HepG2 (cell line): Measurements from ENCODE around the gene CARHSP1. TPM values are rescaled to one million over a fixed set of nuclear protein-coding genes. Genes with fewer than 3 reads are reported as not detected.

Experiments
- CENPX ChIP-seq: sonication (generic); formaldehyde crosslinking; IDR thresholded peaks from 2 replicates; pipeline ENCODE4 v1.9.0; 2021; ENCODE audit warnings: mild to moderate bottlenecking, missing genetic modification reagents, moderate library complexity
- DNMT1 ChIP-seq: sonication (generic); formaldehyde crosslinking; IDR thresholded peaks from 2 replicates; pipeline ENCODE4 v1.5.1; 2020; ENCODE audit warnings: mild to moderate bottlenecking, missing genetic modification reagents
- GABPB1 ChIP-seq: IDR thresholded peaks from 2 replicates; pipeline ENCODE4 v1.6.1; 2016; ENCODE audit warnings: mild to moderate bottlenecking, missing genetic modification reagents, moderate library complexity, missing compliant biosample characterization
- GFI1 ChIP-seq: sonication (generic); formaldehyde crosslinking; IDR thresholded peaks from 2 replicates; pipeline ENCODE4 v1.5.0; 2020; ENCODE audit warnings: missing genetic modification reagents, mild to moderate bottlenecking, borderline replicate concordance
- GPBP1L1 ChIP-seq: sonication (generic); formaldehyde crosslinking; IDR thresholded peaks from 2 replicates; pipeline ENCODE4 v1.5.0; 2020; ENCODE audit warnings: mild to moderate bottlenecking, missing genetic modification reagents
- HNF1B ChIP-seq: sonication (generic); formaldehyde crosslinking; IDR thresholded peaks from 2 replicates; pipeline ENCODE4 v1.5.1; 2020; ENCODE audit warnings: mild to moderate bottlenecking, moderate library complexity, missing genetic modification reagents
- IKZF1 ChIP-seq: fragments of 450-650 bp; IDR thresholded peaks from 2 replicates; pipeline ENCODE4 v1.7.1; 2016
- KDM1A ChIP-seq: IDR thresholded peaks from 2 replicates; pipeline ENCODE4 v1.6.1; 2016; ENCODE audit warnings: missing compliant biosample characterization
- MAFK ChIP-seq, 2 experiments: IDR thresholded peaks in 1 of 2; conservative IDR thresholded peaks in 1 of 2; 2 replicates each; pipeline ENCODE4 v1.6.1; 2011; ENCODE audit warnings: improper control_type of control experiment in 2 of 2, low read length in 2 of 2
- MEF2D ChIP-seq: sonication (generic); formaldehyde crosslinking; IDR thresholded peaks from 2 replicates; pipeline ENCODE4 v1.5.1; 2020; ENCODE audit warnings: mild to moderate bottlenecking, missing genetic modification reagents
- NFIB ChIP-seq: sonication (generic); formaldehyde crosslinking; IDR thresholded peaks from 2 replicates; pipeline ENCODE4 v1.9.0; 2021; ENCODE audit warnings: missing genetic modification reagents, mild to moderate bottlenecking, borderline replicate concordance
- PITX1 ChIP-seq: sonication (generic); formaldehyde crosslinking; IDR thresholded peaks from 2 replicates; pipeline ENCODE4 v1.5.1; 2020; ENCODE audit warnings: mild to moderate bottlenecking, missing genetic modification reagents
- SAFB2 ChIP-seq: sonication (generic); formaldehyde crosslinking; IDR thresholded peaks from 2 replicates; pipeline ENCODE4 v1.5.1; 2020; ENCODE audit warnings: missing genetic modification reagents, low read depth, mild to moderate bottlenecking, borderline replicate concordance
- SALL2 ChIP-seq: sonication (generic); formaldehyde crosslinking; IDR thresholded peaks from 2 replicates; pipeline ENCODE4 v1.8.1; 2023; ENCODE audit warnings: mild to moderate bottlenecking, missing genetic modification reagents, inconsistent platforms
- SAP130 ChIP-seq: IDR thresholded peaks from 2 replicates; pipeline ENCODE4 v1.6.1; 2016; ENCODE audit warnings: low read depth
- SP140L ChIP-seq: sonication (generic); formaldehyde crosslinking; IDR thresholded peaks from 2 replicates; pipeline ENCODE4 v1.4.0; 2020; ENCODE audit warnings: missing genetic modification reagents, borderline replicate concordance
- SRSF1 ChIP-seq: fragments of 200-400 bp; formaldehyde crosslinking; optimal IDR thresholded peaks from 2 replicates; pipeline ENCODE3; 2017; ENCODE audit warnings: mild to moderate bottlenecking, low read depth, low read length, moderate library complexity
- ZFY ChIP-seq: sonication (generic); formaldehyde crosslinking; IDR thresholded peaks from 2 replicates; pipeline ENCODE4 v1.4.0; 2020; ENCODE audit warnings: missing genetic modification reagents
- ZNF264 ChIP-seq: sonication (generic); formaldehyde crosslinking; IDR thresholded peaks from 2 replicates; pipeline ENCODE4 v1.4.0; 2020; ENCODE audit warnings: missing genetic modification reagents
- ZNF274 ChIP-seq: sonication (generic); formaldehyde crosslinking; IDR thresholded peaks from 2 replicates; pipeline ENCODE4 v1.5.1; 2020; ENCODE audit warnings: mild to moderate bottlenecking, missing genetic modification reagents
- ZNF3 ChIP-seq: IDR thresholded peaks from 2 replicates; pipeline ENCODE4 v1.7.0; 2017; ENCODE audit warnings: inconsistent platforms
- ZNF589 ChIP-seq: sonication (generic); formaldehyde crosslinking; conservative IDR thresholded peaks from 2 replicates; pipeline ENCODE4 v1.8.0; 2022; ENCODE audit warnings: mild to moderate bottlenecking, moderate library complexity, missing genetic modification reagents
- ZNF644 ChIP-seq: IDR thresholded peaks from 2 replicates; pipeline ENCODE4 v1.6.1; 2016; ENCODE audit warnings: low read depth
- ZNF674 ChIP-seq: sonication (generic); formaldehyde crosslinking; IDR thresholded peaks from 2 replicates; pipeline ENCODE4 v1.5.0; 2020; ENCODE audit warnings: low read depth, mild to moderate bottlenecking, missing genetic modification reagents
- ZNF775 ChIP-seq: sonication (generic); formaldehyde crosslinking; IDR thresholded peaks from 2 replicates; pipeline ENCODE4 v1.4.0; 2020; ENCODE audit warnings: missing genetic modification reagents, mild to moderate bottlenecking, moderate library complexity, borderline replicate concordance
- ZNF776 ChIP-seq: sonication (generic); formaldehyde crosslinking; IDR thresholded peaks from 2 replicates; pipeline ENCODE4 v1.4.0; 2020; ENCODE audit warnings: mild to moderate bottlenecking, missing genetic modification reagents
- ZNF788 ChIP-seq: sonication (generic); formaldehyde crosslinking; IDR thresholded peaks from 2 replicates; pipeline ENCODE4 v1.5.0; 2020; ENCODE audit warnings: mild to moderate bottlenecking, missing genetic modification reagents, borderline replicate concordance
- polyA plus RNA-seq, 8 experiments: library from polyadenylated mRNA; depleted of rRNA in 3 of 8; stranded (reverse) in 7 of 8; unstranded in 1 of 8; fragments of >200 nt; fragmentation: Illumina TruSeq in 4 of 8; extraction: Trizol in 4 of 8; gene quantifications; 2 replicates each; pipeline versions ENCODE4 v1.2.1 to v1.2.3, GENCODE V29; 2011 to 2016; ENCODE audit warnings: low read depth in 4 of 8, missing spikeins in 1 of 8, mixed read lengths in 1 of 8; ENCODE audit not compliant: insufficient read depth in 1 of 8
- total RNA-seq, 5 experiments: library from RNA; depleted of rRNA; stranded (reverse); fragments of >200 nt; fragmentation: Illumina TruSeq; extraction: Trizol; gene quantifications; 2 replicates each; pipeline ENCODE4 v1.2.3, GENCODE V29; 2016; ENCODE audit warnings: low read depth in 1 of 5
- TF ChIP-seq, protein P1 (sequence below): sonication (generic); formaldehyde crosslinking; IDR thresholded peaks from 2 replicates; pipeline ENCODE4 v1.5.0; 2020; ENCODE audit warnings: missing genetic modification reagents

The CARHSP1 gene
- total and polyA plus RNA-seq, 2 of the 13 experiments (the other 11 are each of a cell fraction or from before 2014, with no cell fraction given) = 173 to 345 TPM

DNA sequence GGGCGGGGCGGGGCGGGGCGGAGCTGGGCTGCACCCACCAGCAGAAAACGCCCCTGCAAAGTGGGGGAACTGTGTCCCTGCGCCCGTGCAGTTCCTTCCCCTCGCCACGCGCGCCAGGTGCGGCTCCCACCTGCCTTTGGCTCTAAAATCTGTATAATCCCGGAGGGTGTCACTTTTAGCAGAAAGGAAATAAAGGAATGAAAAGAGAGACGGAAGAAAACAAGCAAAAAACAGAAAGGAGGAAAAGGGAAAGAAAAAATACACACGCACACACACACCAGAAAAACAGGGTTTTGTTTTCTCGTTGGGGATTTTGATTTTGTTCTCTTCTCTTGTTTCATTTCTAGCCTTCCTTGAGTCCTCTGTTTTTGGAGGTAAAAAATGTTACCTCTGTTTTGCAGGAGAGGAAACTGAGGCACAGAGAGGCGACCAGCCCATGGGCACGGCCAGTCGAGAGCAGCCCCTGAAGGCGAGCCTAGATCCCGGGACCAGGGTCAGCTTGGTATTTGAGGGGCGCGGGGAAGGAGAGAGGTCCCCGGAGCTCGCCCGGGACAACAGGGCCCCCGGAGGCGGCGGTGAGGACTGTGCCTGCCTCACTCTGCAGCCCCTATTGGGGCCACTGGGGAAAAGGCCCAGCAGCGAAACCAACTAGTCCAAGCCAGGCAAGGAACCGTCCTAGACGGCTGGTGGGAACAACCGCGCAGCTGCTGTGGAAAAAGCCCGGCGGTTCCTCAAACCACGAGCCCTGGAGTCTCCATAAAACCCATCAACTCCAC is 594 bp upstream of the CARHSP1 start (continued):
- TF ChIP-seq ZNF788 (CRISPR knock-in tag) = no peak; the same call in 1 of the 2 replicates
- TF ChIP-seq GPBP1L1 (CRISPR knock-in tag) = no peak
- no peak for TF ChIP-seq KDM1A (CRISPR knock-in tag)
- no peak for TF ChIP-seq IKZF1
- TF ChIP-seq, protein P1, sequence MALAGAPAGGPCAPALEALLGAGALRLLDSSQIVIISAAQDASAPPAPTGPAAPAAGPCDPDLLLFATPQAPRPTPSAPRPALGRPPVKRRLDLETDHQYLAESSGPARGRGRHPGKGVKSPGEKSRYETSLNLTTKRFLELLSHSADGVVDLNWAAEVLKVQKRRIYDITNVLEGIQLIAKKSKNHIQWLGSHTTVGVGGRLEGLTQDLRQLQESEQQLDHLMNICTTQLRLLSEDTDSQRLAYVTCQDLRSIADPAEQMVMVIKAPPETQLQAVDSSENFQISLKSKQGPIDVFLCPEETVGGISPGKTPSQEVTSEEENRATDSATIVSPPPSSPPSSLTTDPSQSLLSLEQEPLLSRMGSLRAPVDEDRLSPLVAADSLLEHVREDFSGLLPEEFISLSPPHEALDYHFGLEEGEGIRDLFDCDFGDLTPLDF (CRISPR knock-in tag) = peak; percentile 76; the same call in 1 of the 2 replicates
- peak; percentile 53 for TF ChIP-seq ZFY (CRISPR knock-in tag)
- 0 out of 2 replicates have a peak, but pooled peaks have one; percentile 66 for TF ChIP-seq DNMT1
- no peak for TF ChIP-seq ZNF776 (CRISPR knock-in tag)
- TF ChIP-seq CENPX (CRISPR knock-in tag) = no peak
- TF ChIP-seq ZNF264 = peak; percentile 75
- TF ChIP-seq MEF2D = no peak
- TF ChIP-seq GFI1 = no peak
- no peak; the same call in 1 of the 2 replicates for TF ChIP-seq HNF1B (CRISPR knock-in tag)
- peak; percentile 55 for TF ChIP-seq GABPB1
- TF ChIP-seq ZNF3 (CRISPR knock-in tag) = no peak
- peak; percentile 39; the same call in 1 of the 2 replicates for TF ChIP-seq ZNF274 (CRISPR knock-in tag)
- TF ChIP-seq SAP130 = peak; percentile 81
- no peak for TF ChIP-seq ZNF644 (CRISPR knock-in tag)
- TF ChIP-seq ZNF674 (CRISPR knock-in tag) = no peak
- TF ChIP-seq PITX1 (CRISPR knock-in tag) = no peak; the same call in 1 of the 2 replicates
- no peak for TF ChIP-seq MAFK (conservative IDR thresholded peaks at IDR 0.05 in 1 of 2, IDR thresholded peaks at IDR 0.05 in 1 of 2; ENCODE audit: low read length in 2 of 2)
- no peak for TF ChIP-seq SAFB2 (CRISPR knock-in tag)
- TF ChIP-seq ZNF589 (CRISPR knock-in tag) = peak; percentile 90
- TF ChIP-seq SP140L (CRISPR knock-in tag) = no peak
- TF ChIP-seq SRSF1 = no peak
- TF ChIP-seq NFIB (CRISPR knock-in tag) = no peak
- no peak for TF ChIP-seq ZNF775
- TF ChIP-seq SALL2 (CRISPR knock-in tag) = no peak; the same call in 1 of the 2 replicates
